GM18517 (cell line): ENCODE results near the gene LGR4.

ENCODE experiments used
- ATAC-seq: cut with Tn5 transposase; IDR thresholded peaks from one replicate; pipeline ENCODE4 v1.9.1; 2021; ENCODE audit warnings: mild to moderate bottlenecking, moderate library complexity; ENCODE audit not compliant: unreplicated experiment

Gene LGR4

DNA sequence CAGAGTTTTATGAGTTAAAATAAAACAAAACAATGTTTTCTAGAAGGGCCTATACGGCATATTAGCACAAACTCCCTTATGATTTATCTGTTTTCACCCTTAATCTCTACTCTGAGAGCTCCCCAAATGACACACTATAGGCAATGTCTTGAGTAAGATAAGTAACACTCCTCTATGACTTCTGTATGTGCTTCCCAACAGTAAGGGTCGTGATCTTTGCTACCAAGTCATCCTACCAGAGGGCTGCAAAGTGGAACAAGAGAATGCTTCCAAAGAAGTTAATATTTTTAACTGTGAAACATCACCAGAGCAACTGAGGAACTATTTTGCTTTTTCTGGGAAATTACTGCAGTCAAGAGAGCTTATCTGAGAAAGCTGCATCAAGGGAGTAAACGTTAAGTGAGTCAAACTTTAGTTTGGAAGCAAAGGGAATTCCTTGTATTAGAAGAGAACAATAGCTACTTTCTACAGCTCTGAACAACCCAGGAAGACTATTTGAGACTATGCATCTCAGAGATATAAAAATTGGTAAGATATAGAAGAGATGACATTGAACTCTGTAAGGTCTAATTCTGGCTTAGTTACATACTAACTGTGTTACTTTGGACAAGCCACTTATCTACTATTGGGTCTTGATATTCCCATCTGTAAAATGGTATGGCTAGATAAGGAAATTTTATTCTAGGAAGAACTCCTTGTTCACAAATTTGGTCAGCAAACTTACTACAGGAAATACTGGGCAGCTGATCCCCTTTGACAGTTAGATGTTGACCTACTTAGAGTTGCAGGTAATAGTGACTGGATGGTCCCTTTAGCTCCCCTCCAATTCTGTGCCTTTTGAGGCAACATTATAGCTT is 65.9 kb downstream of the LGR4 start:
- no peak for ATAC-seq

DNA sequence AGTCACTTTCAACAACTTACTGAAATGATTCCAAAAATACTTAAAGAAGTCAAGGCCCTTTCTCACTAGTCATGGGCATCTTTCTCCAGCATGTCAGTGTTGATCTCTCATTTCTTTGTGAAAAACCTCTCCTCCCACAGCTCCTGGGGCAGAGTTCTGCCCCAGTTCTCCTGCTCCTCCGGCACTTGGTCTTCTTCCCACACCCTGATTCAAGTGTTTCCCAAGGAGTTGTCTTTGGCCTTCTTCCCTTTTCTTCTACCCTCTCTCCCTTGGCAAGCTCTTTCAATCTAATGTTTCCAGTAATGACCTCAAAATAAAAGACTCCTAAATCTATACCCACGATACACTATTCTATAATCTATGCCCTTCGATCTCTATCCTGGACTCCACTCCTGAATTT is 67.5 kb downstream of the LGR4 start:
- no peak for ATAC-seq

DNA sequence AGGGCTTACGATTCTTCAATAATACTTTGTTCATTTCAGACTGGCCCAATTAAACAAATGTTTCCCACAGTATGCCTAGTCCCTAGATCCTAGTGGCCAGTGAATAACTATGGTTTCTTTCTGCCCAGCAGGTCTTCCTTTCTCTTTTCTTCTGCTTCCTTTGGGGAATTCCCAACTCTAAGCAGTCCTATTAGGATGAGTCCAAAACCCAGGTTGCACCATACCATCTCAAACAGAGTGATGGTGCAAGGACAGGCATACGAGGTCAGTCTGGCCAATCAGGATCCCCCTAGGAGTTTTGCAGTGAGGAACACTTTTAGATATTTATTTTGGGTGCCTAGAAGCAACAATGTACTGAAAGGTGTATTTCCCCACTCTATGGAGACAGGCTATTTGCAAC is 68.2 kb downstream of the LGR4 start:
- no peak for ATAC-seq

DNA sequence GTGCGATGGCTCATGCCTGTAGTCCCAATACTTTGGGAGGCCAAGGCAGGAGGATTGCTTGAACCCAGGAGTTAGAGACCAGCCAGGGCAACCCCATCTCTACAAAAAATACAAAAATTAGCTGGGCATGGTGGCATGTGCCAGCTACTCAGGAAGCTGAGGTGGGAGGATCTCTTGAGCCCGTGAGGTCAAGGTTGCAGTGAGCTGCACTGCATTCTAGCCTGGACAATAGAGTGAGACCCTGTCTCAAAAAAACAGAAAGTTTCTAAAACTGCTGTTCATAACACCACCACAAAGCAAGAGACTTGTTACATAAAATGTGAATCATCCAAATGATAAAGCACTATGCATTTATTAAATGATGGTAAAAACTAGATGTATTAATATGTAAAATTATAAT is 69.4 kb downstream of the LGR4 start:
- ATAC-seq = no peak

DNA sequence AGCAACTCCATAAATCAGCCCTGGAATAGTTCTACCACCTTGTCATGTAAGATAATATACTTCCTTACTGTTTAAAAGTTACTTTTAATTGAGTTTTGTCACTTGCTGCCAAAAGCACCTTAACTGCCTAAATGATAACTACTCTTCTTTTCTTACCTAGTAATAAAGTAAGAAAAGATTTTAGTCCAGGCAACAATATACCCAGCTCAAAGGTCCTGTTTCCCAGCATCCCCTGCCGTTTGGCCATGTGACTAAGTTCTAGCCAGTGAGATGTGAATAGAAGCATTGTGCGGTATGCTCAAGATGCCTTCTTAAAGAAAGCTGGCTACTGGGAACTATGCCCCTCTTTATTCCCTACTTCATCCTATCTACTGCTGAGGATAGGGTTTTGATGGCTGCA is 70.1 kb downstream of the LGR4 start:
- ATAC-seq = no peak

DNA sequence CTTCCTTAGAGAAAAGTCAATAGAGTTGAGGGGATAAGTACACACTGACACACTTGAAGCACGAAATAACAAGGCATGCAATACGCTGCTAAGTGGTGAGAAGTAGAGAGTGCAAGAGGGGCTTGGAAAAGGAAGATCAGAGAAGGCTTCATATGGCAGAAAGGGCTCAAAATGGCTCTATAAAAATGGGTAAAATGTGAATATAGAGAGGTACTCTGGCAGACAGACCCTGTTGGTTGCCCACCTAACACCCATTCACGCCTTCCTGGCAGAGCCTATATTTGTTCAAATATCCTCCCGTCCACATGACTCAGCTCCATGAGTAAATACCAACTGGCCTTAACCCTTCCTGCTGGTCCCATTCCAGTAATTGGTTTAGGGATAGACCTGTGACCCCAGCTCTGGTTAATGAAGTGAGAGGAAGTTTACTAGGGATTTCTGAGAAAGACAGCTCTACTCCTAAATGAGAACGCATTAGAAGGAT is 70.7 kb downstream of the LGR4 start:
- no peak for ATAC-seq

DNA sequence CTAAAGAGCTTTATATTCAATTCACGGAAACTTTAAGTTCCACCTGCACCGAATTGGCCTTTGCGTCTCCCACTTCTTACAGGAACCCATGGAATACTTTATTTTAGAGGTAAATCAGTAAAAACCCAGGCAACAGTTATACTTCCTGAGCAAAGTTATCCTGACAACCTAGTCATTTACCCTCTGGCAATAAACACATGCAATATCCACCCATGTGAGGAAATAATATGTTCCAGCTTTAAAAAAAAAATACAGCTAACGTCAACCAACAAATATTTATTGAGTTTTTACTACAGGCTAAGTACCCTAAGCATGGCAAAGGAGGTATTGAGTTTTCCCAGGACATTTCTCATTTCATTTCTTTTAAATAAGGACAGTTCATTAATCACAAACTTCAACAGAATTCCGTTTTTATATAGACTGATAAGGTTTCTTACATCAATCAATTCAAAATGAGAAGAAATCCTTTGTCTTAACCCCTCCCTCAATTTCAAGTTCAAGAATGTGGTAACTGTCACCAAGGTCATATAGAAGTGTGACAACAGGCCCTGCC is 71.2 kb downstream of the LGR4 start:
- no peak for ATAC-seq

DNA sequence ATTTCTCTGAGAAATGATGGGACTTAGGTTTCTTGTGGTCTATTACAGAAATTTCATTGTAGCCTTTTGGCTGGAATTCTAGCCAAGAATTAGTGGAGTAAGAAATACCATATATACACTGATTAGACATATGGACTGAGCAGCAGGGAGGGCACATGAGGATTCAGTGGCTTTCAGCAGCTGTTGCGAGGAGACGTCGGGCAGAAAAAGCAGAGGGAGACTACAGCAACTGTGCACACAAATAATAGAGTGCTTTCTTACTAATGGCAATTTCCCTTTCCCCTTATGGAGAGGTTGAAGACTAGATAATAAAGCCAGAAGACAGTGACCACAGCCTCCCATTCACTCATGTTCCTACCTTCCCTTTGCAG is 74.2 kb downstream of the LGR4 start:
- ATAC-seq = no peak

DNA sequence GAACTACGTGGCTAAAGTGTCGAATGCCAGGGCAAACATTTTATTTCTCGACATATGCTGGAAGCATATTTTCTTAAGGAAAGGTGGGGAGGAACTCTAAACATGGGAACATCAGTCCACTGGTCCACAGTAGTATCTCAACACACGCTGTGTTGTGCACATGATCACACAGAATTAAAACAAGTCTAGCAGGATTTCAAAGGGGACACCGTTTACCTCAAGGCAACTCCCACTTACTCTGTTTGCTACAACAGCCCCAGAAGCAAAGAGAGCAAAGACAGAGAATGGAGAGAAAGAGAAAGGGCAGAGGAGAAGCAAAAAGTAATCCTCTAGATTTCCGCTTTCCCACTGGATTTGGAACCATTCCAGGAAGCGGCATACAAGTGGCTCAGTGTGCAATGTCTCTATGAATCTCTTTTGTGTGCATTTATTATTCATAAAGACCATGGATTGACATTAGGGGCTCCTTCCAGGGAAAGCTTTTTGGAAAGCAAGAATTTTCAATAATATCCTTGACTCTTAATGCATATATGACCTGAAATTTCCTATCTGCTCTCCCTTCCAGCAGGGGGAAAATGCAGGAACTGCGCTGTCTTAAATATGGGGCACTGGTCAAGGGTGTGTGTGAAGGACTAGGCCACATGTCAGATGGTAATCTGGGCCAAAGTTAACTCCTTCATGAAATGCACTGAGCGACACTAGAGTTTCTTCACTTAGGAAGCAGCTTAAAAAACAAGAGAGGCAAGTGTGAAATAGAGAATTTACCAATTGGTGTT is 74.8 kb downstream of the LGR4 start:
- ATAC-seq = no peak

DNA sequence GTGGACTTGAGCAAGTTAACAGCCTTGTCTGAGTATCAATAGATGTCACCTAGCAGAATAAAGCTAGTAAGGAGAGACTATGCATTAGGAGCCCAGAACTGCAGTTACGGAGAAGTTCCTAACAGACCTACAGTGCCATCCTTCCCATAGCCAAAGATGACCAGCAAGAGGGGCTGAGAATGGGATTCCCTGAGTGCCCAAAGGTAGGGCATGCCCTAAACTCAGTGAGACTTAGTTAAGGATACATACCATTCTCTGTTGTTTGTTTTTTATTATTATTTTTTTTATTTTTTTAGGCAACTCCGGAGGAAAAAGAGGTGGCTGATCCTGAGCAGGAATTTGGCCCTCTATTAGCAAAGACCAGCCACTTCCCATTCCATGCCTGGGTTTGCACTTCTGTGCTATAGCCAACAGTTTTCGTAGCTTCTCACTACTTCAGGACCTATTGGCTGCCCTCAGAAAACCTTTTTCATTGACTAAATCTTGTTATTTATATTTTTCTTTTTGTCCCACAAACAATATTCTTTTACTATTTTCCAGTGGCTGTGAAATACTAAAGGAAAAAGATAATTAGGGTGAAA is 76.2 kb downstream of the LGR4 start:
- ATAC-seq = no peak

DNA sequence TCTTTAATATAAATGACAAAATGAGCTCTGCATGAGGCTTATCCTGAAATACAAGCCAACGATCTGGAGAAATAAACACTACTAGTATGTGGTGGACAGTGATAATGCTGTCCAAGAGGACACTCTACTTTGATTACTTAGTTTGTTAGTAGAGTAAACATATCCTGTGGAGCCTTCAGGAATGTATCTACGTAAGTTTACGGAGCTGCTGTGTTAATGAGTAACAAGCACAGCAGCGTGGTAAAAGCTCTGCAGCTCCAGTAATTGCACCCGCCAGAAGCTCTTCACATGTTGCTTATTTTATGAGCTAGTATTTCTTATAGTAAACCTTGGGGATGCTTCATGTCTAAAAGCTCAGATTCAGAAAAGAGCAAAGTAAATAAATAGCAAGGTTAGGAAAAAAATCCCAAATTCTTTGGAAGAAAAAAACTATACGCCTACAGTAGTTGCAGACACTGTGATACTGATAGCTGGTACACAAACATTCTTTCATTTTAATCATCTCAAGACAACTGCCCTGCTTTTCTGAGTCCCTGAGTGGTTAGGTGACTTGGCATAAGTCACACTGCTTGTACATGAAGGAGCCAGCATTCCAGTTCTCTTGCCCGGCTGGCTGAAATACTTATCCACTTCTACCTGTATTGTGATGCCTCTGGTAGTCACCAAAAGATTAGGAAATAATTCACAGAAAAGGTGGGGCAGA is 76.9 kb downstream of the LGR4 start:
- ATAC-seq = no peak

DNA sequence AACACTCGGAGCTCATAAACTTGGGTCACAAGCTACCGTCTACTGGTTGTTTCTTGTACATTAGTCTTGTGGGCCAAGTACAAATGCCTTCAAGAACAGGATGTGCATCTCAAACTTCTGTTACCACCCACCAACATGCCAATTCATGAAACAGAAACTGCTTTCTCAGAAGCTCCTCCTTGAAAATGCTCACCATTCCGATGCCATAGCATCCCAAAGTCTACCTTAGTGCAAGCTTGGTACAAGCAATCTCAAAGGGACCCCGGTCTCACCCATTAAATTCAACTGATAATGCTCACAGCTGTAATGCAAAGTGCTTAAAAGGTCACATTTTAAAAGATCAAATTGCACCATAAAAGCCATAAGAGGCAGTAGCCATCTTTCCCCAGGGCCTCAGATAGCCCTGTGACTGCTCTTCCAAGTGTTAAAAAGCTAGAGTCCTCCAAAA is 77.8 kb downstream of the LGR4 start:
- ATAC-seq = no peak

DNA sequence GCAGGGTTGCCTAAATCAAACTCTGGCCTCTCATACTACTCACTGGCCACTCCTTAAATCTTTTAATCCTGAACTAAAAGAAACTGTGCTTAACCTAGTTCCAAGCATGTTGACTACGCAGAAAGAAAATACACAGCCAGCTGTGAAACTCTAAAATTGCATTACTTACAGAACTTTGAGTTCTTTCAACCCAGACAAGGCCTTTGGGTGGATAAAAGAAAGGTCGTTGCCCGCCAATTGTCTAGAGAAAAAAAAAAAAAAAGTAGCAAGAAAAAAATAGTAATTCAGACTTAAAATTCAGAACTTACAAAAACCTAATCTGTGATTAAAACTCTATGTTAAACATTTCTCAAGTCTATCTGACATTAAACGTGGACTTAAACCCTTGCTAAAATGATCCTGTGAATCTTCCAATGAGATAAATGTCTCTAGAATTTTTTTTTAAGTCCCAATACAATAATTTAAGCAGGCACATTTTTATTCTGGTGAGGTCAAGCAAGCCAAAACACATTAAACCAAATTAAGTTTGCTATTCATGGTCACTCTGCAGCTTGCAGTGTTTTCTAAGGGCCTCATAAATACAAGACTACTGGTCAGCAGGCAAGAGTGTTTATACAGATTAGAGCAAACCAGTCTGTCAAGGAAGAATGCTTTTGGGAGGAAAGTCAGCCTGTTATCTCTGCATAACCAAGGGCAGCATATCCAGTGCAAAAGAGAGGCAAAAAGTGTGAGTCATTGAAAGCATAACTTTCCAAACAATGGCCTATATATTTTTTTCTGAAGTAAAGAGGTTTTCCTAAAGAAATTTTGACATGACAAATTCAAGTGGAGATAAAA is 80.1 kb downstream of the LGR4 start:
- ATAC-seq = no peak

DNA sequence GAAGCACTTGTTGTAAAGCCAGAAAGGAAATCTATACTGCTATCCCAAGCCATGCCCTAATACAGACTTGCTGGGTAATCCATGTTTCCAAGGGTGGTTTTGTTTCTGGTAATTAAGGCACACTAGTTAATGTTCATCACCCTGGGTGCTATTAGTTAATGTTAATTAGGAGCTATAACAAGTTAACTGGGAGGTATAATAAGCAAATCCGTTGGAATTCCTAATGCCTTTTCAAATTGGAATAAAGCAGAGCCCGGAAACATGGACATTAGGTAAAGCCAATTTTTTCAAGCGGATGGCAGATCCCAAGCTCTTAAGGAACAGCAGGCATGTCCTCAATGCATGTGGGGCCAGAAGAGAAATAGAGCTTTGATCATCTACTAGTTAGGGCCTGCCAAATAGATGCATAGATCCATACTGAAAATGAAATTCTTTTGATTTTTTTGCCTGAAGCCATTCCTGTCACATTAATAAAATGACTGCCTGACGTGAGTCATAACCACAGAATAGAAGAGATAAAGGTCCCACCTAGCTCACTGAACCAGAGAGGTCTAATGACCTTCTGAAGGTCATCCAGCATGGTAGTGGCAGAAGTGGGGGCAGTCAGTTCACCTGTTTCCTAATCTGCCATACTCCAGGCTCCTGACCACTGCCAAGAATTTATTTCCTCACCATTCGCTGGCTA is 81.1 kb downstream of the LGR4 start:
- ATAC-seq = no peak

DNA sequence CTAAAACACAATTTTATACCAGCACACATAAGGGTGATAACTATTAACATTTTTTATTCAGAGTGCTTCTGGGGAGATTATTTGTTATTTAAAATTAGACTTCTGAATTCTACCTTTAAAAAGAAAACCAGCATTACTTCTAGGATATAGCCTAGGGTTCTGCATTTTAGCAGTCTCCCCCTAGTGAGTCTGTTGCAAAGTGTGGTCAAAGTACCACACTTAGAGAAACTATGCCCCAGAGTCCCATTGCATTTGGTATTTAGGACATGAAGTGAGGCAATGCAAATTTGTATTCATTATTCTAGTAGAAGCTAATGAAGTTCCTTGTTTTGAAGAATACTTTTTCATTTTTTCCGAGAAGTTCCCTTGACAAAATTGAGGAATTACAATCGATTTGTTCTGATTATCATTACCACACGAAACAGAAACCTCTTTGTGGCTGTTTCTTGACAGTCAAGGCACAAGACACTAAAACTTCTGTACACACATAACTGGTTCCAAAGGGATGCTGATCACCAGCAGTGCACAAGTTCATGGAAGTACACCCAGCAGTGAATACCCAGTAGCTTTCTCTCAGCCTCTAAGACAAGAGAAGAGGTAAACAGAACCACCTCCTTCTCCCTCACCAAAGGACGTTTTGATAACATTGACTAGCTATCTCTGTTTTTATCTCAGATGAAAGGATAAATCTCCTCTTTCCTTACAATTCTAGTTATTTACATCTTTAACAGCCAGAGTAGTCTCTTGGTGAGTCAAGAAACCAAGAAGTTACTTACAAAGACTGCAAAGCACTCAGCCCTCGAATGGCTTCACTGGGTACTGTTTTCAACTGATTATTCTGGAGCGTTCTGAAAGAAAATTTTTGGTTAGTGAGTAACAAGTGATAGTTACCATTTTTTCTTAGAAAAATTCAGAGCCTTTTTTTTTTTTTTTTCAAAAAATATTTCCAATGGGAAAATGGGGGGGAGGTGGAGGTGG is 82.0 kb downstream of the LGR4 start:
- no peak for ATAC-seq

DNA sequence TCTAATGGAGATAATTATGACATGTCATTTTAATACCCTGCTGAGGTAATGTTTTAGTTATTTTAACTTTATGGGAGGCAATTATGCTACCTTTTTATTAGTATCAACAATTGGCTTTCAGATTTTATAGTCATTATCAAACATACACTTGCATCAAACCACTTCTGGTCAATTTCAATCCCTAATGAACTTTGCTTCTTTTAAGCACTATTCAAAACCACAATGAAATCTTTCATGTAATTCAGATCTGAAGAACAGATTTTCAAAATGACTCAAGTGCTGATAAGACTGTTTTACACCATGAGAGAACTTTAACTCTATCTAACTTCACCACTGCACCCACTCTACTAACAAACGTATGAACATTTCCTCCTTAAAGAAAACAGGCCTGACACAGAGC is 83.7 kb downstream of the LGR4 start:
- no peak for ATAC-seq

DNA sequence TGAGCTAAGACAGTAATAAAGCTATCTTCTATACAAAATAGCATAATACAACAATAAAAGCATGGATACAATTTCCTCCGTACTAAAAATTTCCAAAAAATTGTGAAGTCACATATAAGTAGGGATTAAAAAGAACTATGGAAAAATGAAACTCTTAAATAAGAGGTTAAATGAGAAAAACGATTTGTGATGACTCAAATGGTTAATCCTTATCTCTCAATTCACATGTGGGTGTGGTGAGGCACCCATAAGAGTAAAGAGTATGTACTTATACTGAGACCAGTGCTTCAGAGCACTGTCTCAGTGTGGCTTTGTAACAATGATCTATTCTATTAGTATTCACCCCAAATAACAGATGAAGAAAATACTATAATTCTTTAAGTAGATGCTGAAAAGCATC is 84.6 kb downstream of the LGR4 start:
- no peak for ATAC-seq

DNA sequence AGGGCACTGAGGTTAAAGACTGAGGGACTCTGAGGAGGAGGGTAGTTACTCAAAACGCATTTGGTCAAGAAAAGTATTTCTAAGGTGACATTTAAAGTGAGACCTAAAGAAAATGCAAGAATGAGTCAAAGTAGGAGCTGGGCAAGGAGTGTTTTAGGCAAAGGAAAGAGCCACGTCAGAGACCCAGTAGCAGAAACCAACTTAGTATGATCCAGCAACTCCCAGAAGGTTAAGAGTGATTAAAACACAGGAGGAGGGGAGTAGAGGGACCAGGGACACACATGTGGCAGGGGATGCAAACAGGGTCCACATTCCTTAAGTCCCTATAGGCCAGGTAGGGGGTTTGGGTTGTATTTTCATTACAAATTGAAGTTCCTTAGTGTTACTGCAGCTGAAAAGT is 85.2 kb downstream of the LGR4 start:
- ATAC-seq = no peak
